K562 (cell line): Measurements from ENCODE around the gene SCO1. TPM values are rescaled to one million over a fixed set of nuclear protein-coding genes. Genes with fewer than 3 reads are reported as not detected.

Experiments
- ATAC-seq: fragments of 200-7000 bp; cut with Tn5 transposase; 3 replicates; pipeline ENCODE4 v1.9.1; 2020; ENCODE audit warnings: moderate library complexity
- BruUV-seq: library from RNA; stranded (reverse); fragments of 400-500 nt; replicated peaks from 2 replicates; lab custom pipeline; 2021; lab: Mats Ljungman, UMichigan
- CTCF ChIA-PET: fragments of 300-600 bp; formaldehyde crosslinking; extraction: SDS; loops from one replicate; lab custom pipeline; 2021; ENCODE audit warnings: low intra/inter-chr PET ratio; lab: Yijun Ruan, JAX
- POLR2A ChIA-PET: fragments of 300-600, 350-650 bp; sonication (Branson Sonifier 250); formaldehyde crosslinking; extraction: SDS; loops from one replicate; lab custom pipeline; 2021; ENCODE audit warnings: antibody characterized with exemption, inconsistent platforms; lab: Yijun Ruan, JAX
- DNase-seq, 4 experiments: peaks; one replicate each; pipeline versions ENCODE4 v3.0.0 to v3.0.0-alpha.2; 2011 to 2018; ENCODE audit warnings: low spot score in 3 of 4, mixed read lengths in 3 of 4; ENCODE audit errors: extremely low read depth in 1 of 4
- FAIRE-seq: peaks from 2 replicates; lab custom pipeline; 2011; peaks lifted over from hg19 to GRCh38; lab: Jason Lieb, UNC
- H2AFZ ChIP-seq: 2 replicates; pipeline ENCODE4 v1.6.0; 2011; ENCODE audit warnings: low read depth, low read length, control low read depth, inconsistent platforms
- H3K27ac ChIP-seq: fragments of 200-600 bp; 3 replicates; pipeline ENCODE4 v1.8.0; 2011; ENCODE audit warnings: low read depth, mild to moderate bottlenecking, control low read depth, inconsistent platforms, low read length, moderate library complexity, mixed read lengths; ENCODE audit errors: extremely low read depth
- H3K27me3 ChIP-seq, 2 experiments: fragments of 300-600 bp in 1 of 2; 2 replicates in 1 of 2; 3 replicates in 1 of 2; pipeline versions ENCODE4 v1.6.0 to v1.8.0; 2011; ENCODE audit warnings: inconsistent platforms in 2 of 2, low read length in 2 of 2, mild to moderate bottlenecking in 1 of 2, mixed read lengths in 1 of 2, moderate library complexity in 1 of 2; ENCODE audit not compliant: control insufficient read depth in 2 of 2, insufficient read depth in 2 of 2
- H3K36me3 ChIP-seq: fragments of 300-600 bp; 3 replicates; pipeline ENCODE4 v1.8.0; 2011; ENCODE audit warnings: mild to moderate bottlenecking, low read length, inconsistent platforms; ENCODE audit not compliant: control insufficient read depth, insufficient read depth
- H3K4me1 ChIP-seq, 2 experiments: fragments of 200-600 bp in 1 of 2; replicated peaks in 1 of 2; 2 replicates in 1 of 2; 3 replicates in 1 of 2; pipeline versions ENCODE4 v1.5.1 to v1.8.0; 2011; ENCODE audit warnings: inconsistent platforms in 2 of 2, low read length in 2 of 2, mild to moderate bottlenecking in 1 of 2, mixed read lengths in 1 of 2, moderate library complexity in 1 of 2; ENCODE audit not compliant: control insufficient read depth in 2 of 2, insufficient read depth in 2 of 2
- H3K4me2 ChIP-seq: 2 replicates; pipeline ENCODE4 v1.6.1; 2011; ENCODE audit warnings: low read length, control low read depth, inconsistent platforms, mixed read lengths; ENCODE audit not compliant: insufficient read depth
- H3K4me3 ChIP-seq: fragments of 200-600 bp; sonication (generic), shearing (Covaris generic); 2 replicates; pipeline ENCODE4 v1.5.1; 2016; ENCODE audit warnings: control low read depth, inconsistent platforms
- H3K79me2 ChIP-seq: fragments of 200-600 bp; 3 replicates; pipeline ENCODE4 v1.8.0; 2011; ENCODE audit warnings: low read length, inconsistent platforms; ENCODE audit not compliant: control insufficient read depth, insufficient read depth
- H3K9ac ChIP-seq, 2 experiments: 2 replicates each; pipeline versions ENCODE4 v1.6.0 to v1.6.1; 2011; ENCODE audit warnings: low read depth in 2 of 2, low read length in 2 of 2, control low read depth in 1 of 2, inconsistent platforms in 1 of 2, mild to moderate bottlenecking in 1 of 2, mixed read lengths in 1 of 2; ENCODE audit not compliant: insufficient read depth in 1 of 2
- H3K9me1 ChIP-seq: one replicate; pipeline ENCODE4 v1.6.0; 2011; ENCODE audit warnings: inconsistent platforms, mild to moderate bottlenecking, low read length, moderate library complexity; ENCODE audit not compliant: control insufficient read depth, insufficient read depth
- H3K9me3 ChIP-seq: replicated peaks from 2 replicates; pipeline ENCODE4 v1.5.1; 2011; ENCODE audit warnings: low read depth, low read length, inconsistent platforms; ENCODE audit not compliant: control insufficient read depth, insufficient read depth
- H4K20me1 ChIP-seq: replicated peaks from 2 replicates; pipeline ENCODE4 v1.6.1; 2011; ENCODE audit warnings: low read length, inconsistent platforms, mixed read lengths; ENCODE audit not compliant: control insufficient read depth, insufficient read depth
- CCNT2 ChIP-seq: IDR thresholded peaks from 2 replicates; pipeline ENCODE4 v1.6.1; 2011; ENCODE audit warnings: borderline replicate concordance, low read depth, mild to moderate bottlenecking, moderate library complexity, mixed read lengths, low read length; ENCODE audit not compliant: insufficient read length; ENCODE audit errors: extremely low read depth
- KLF1 ChIP-seq: fragments of 450-650 bp; IDR thresholded peaks from 2 replicates; pipeline ENCODE4 v1.6.1; 2016; ENCODE audit warnings: missing genetic modification characterization, missing compliant biosample characterization
- MIER1 ChIP-seq: fragments of 450-650 bp; IDR thresholded peaks from 2 replicates; pipeline ENCODE4 v1.6.1; 2016; ENCODE audit warnings: antibody characterized with exemption, mild to moderate bottlenecking, low read depth
- ZNF384 ChIP-seq: IDR thresholded peaks from 2 replicates; pipeline ENCODE4 v1.6.1; 2012; ENCODE audit warnings: low read depth, low read length, improper control_type of control experiment
- ZNF668 ChIP-seq: fragments of 250-450 bp; sonication (Bioruptor Pico); IDR thresholded peaks from 2 replicates; pipeline ENCODE4 v1.8.0; 2022; ENCODE audit warnings: mild to moderate bottlenecking, inconsistent platforms
- ZNF79 ChIP-seq: fragments of 250-450 bp; sonication (Bioruptor Pico); IDR thresholded peaks from 2 replicates; pipeline ENCODE4 v1.4.0; 2020; ENCODE audit warnings: low read depth, mild to moderate bottlenecking, moderate library complexity
- WGBS: fragments of 100-300 bp; shearing (Covaris generic); methylation state at CpG from one replicate; pipeline ENCODE4 v1.1.6; 2016; ENCODE audit warnings: low coverage, mixed read lengths; ENCODE audit not compliant: insufficient coverage; ENCODE audit errors: missing lambda C conversion rate; 5-methylcytosine and 5-hydroxymethylcytosine counted together
- in situ Hi-C: fragments of 300-500 bp; cut with MboI; formaldehyde crosslinking; loops from 4 replicates; pipeline ENCODE4 v1.15.0; 2018; ENCODE audit warnings: inconsistent platforms, mixed read lengths
- intact Hi-C: fragments of 100-400 bp; cut with micrococcal nuclease; formaldehyde crosslinking; loops from 2 replicates; pipeline ENCODE4 v1.14.2; 2022
- polyA plus RNA-seq, 8 experiments: library from polyadenylated mRNA; depleted of rRNA in 4 of 8; stranded (reverse) in 5 of 8; unstranded in 3 of 8; fragments of >200 nt; fragmentation: Nextera tagmentation in 2 of 8; fragmentation: Illumina TruSeq in 1 of 8; extraction: Ambion mirVana in 2 of 8; extraction: Trizol in 1 of 8; gene quantifications; 2 replicates each; pipeline versions ENCODE4 v1.2.1 to v1.2.3, GENCODE V29; 2011 to 2014; ENCODE audit warnings: inconsistent platforms in 1 of 8, missing spikeins in 1 of 8
- total RNA-seq, 7 experiments: library from RNA; depleted of rRNA in 6 of 7; stranded (reverse); fragments of >200 nt in 6 of 7; fragmentation: Illumina TruSeq in 2 of 7; extraction: Trizol in 2 of 7; gene quantifications; 2 replicates each; pipeline versions ENCODE4 v1.2.1 to v1.2.3, GENCODE V29; 2011 to 2021; ENCODE audit warnings: low replicate concordance in 1 of 7

SCO1 gene
- total and polyA plus RNA-seq, 9 of the 15 experiments (the other 6 are each of a cell fraction or from before 2014, with no cell fraction given): 7.1 to 40.9 (median 22.1) TPM

- Histone ChIP-seq H3K4me1 (no peaks in the 10 kb centered on the region), H3K4me3 (no peak overlapping the region), H4K20me1 (no peaks in the 10 kb centered on the region), H3K79me2 (no peaks in the 10 kb centered on the region), H3K9ac (no peak overlapping the region), H3K27me3 (peaks cover 0 to 20% of the 10 kb centered on the region in 2 experiments; a peak in 2 of 5 replicates), H3K4me2 (no peak overlapping the region), H3K27ac (no peak overlapping the region), H3K9me3 (no peaks in the 10 kb centered on the region), H2AFZ (no peak overlapping the region), H3K9me1 (no peaks in the 10 kb centered on the region), H3K36me3 (no peaks in the 10 kb centered on the region)
- ChIA-PET CTCF (no interaction called here), POLR2A (no interaction called here)
- in situ Hi-C loops (no loop called here), intact Hi-C loops (no loop called here)
- no peak for TF ChIP-seq ZNF384
- no peak for TF ChIP-seq ZNF668 (CRISPR knock-in tag)
- no peak for TF ChIP-seq CCNT2
- no peak for TF ChIP-seq ZNF79
- no peak for TF ChIP-seq MIER1
- no peak for TF ChIP-seq KLF1 (tag)
- no peak for ATAC-seq
- WGBS: 2% methylated on average over 6 of the region's 11 CpGs
- no peak for FAIRE-seq
- no peak for DNase-seq
- BruUV-seq: no TSS peak
Measured at GRCh38 chr17:10652984-10653659, 44.2 kb downstream of the SCO1 start.
